Vagina (tissue), 2 donors: ENCODE measurements around the gene CSF3R. TPM values are rescaled to one million over a fixed set of nuclear protein-coding genes. Genes with fewer than 3 reads are reported as not detected.
A peak's percentile ranks its signal among the peaks of the same experiment; 100 is the strongest.

ENCODE experiments used
- DNase-seq, 2 donors: peaks; one replicate each; pipeline ENCODE4 v3.0.0-alpha.2; 2017; ENCODE audit errors: extremely low spot score in 2 of 2
- H3K27ac ChIP-seq: fragments of 200-600 bp; sonication (generic); one replicate; pipeline ENCODE4 v1.5.1; 2019
- H3K27me3 ChIP-seq: fragments of 200-600 bp; sonication (generic); one replicate; pipeline ENCODE4 v1.5.1; 2019
- H3K36me3 ChIP-seq, 2 donors: fragments of 200-600 bp; sonication (generic); one replicate each; pipeline ENCODE4 v1.5.1; 2017 to 2019
- H3K4me1 ChIP-seq: fragments of 200-600 bp; sonication (generic); one replicate; pipeline ENCODE4 v1.5.1; 2019
- H3K4me3 ChIP-seq, 2 donors: fragments of 200-600 bp; sonication (generic); 1 replicate in 1 of 2; 2 replicates in 1 of 2; pipeline ENCODE4 v1.5.1; 2016 to 2019
- H3K9me3 ChIP-seq: fragments of 200-600 bp; sonication (generic); one replicate; pipeline ENCODE4 v1.5.1; 2019
- CTCF ChIP-seq, 3 experiments: fragments of 450-650 bp in 2 of 3; fragments of 200-600 bp in 1 of 3; sonication (generic) in 1 of 3; IDR thresholded peaks; one replicate each; pipeline ENCODE4 v1.5.1; 2017 to 2019; ENCODE audit warnings: antibody characterized with exemption in 3 of 3, mild to moderate bottlenecking in 2 of 3, moderate library complexity in 2 of 3
- POLR2A ChIP-seq, 2 donors: fragments of 450-650 bp; IDR thresholded peaks; one replicate each; pipeline ENCODE4 v1.6.1; 2017; ENCODE audit warnings: antibody characterized with exemption in 2 of 2, mild to moderate bottlenecking in 2 of 2, moderate library complexity in 2 of 2
- POLR2AphosphoS5 ChIP-seq, 2 donors: sonication (generic); formaldehyde crosslinking; IDR thresholded peaks; one replicate each; pipeline ENCODE4 v1.9.0; 2017; ENCODE audit warnings: antibody characterized with exemption in 2 of 2, mild to moderate bottlenecking in 2 of 2, low read depth in 1 of 2; ENCODE audit not compliant: insufficient read depth in 1 of 2
- intact Hi-C: fragments of 100-400 bp; cut with DNase I; formaldehyde crosslinking; loops from one replicate; pipeline ENCODE4 v1.15.1; 2023
- total RNA-seq: library from RNA; depleted of rRNA; stranded (reverse); fragments of >200 nt; gene quantifications from one replicate; pipeline ENCODE4 v1.2.3, GENCODE V29; 2016

CSF3R gene
- total RNA-seq, 1 donor from 2014 or later: 8.8 TPM

- Histone ChIP-seq H3K4me1 (peaks cover 25% of the 10 kb centered on the region), H3K4me3 (no peak overlapping the region), H3K9me3 (no peaks in the 10 kb centered on the region), H3K36me3 (peaks cover 0 to 31% of the 10 kb centered on the region in 2 donors), H3K27me3 (no peaks in the 10 kb centered on the region), H3K27ac (no peak overlapping the region)
- DNase-seq: no peak
- intact Hi-C loops: no loop called here
- TF ChIP-seq CTCF (IDR thresholded peaks at IDR 0.05): no peak
- no peak for TF ChIP-seq POLR2A (IDR thresholded peaks at IDR 0.05)
- TF ChIP-seq POLR2AphosphoS5 (IDR thresholded peaks at IDR 0.05; ENCODE audit: insufficient read depth in 1 of 2, low read depth in 1 of 2): no peak
Observed at GRCh38 chr1:36453051-36453450, 29.7 kb downstream of the CSF3R start.

- intact Hi-C loops: no loop called here
- TF ChIP-seq POLR2A (IDR thresholded peaks at IDR 0.05): no peak
- TF ChIP-seq CTCF (IDR thresholded peaks at IDR 0.05): no peak
- TF ChIP-seq POLR2AphosphoS5 (IDR thresholded peaks at IDR 0.05; ENCODE audit: insufficient read depth in 1 of 2, low read depth in 1 of 2): no peak
- H3K4me3 ChIP-seq: peak overlapping the region; percentile 57 to 62
- no peaks in the 10 kb centered on the region for H3K9me3 ChIP-seq
- H3K27me3 ChIP-seq: no peaks in the 10 kb centered on the region
- H3K4me1 ChIP-seq: peaks cover 25% of the 10 kb centered on the region
- peak overlapping the region; percentile 96 for H3K27ac ChIP-seq
- peaks cover 0 to 12% of the 10 kb centered on the region in 2 donors for H3K36me3 ChIP-seq
- DNase-seq: no peak
Observed at GRCh38 chr1:36450919-36451305, 31.8 kb downstream of the CSF3R start.

GRCh38 chr1:36450270-36450918 lies 32.3 kb downstream of the CSF3R start, which contains the start of gene OSCP1:
TSS of gene OSCP1 (minus strand) at chr1:36450451. CDS start at chr1:36450369, 82 bp downstream.
- Histone ChIP-seq H3K4me1 (peaks cover 25% of the 10 kb centered on the region), H3K9me3 (no peaks in the 10 kb centered on the region), H3K36me3 (peaks cover 0 to 7% of the 10 kb centered on the region in 2 donors), H3K27ac (peak within 1 kb of the TSS; percentile 96), H3K4me3 (peak within 1 kb of the TSS; percentile 57 to 62), H3K27me3 (no peaks in the 10 kb centered on the region)
- TF ChIP-seq CTCF (IDR thresholded peaks at IDR 0.05): no peak
- peak; percentile 93 to 99 for TF ChIP-seq POLR2AphosphoS5 (IDR thresholded peaks at IDR 0.05; ENCODE audit: insufficient read depth in 1 of 2, low read depth in 1 of 2)
- peak; percentile 66 to 93 for TF ChIP-seq POLR2A (IDR thresholded peaks at IDR 0.05)
- DNase-seq: peak in 1 of 2 donors; percentile 98
- intact Hi-C loops: no loop called here

- H3K27ac ChIP-seq: no peak overlapping the region
- intact Hi-C loops: no loop called here
- peaks cover 25% of the 10 kb centered on the region for H3K4me1 ChIP-seq
- H3K27me3 ChIP-seq: no peaks in the 10 kb centered on the region
- no peak overlapping the region for H3K4me3 ChIP-seq
- no peaks in the 10 kb centered on the region for H3K36me3 ChIP-seq
- TF ChIP-seq POLR2A (IDR thresholded peaks at IDR 0.05) (no peak), CTCF (IDR thresholded peaks at IDR 0.05) (no peak), POLR2AphosphoS5 (IDR thresholded peaks at IDR 0.05; ENCODE audit: insufficient read depth in 1 of 2, low read depth in 1 of 2) (no peak)
- H3K9me3 ChIP-seq: no peaks in the 10 kb centered on the region
- no peak for DNase-seq
Observed at GRCh38 chr1:36448530-36449056, 34.1 kb downstream of the CSF3R start.

- H3K9me3 ChIP-seq: no peaks in the 10 kb centered on the region
- TF ChIP-seq POLR2A (IDR thresholded peaks at IDR 0.05) (no peak), POLR2AphosphoS5 (IDR thresholded peaks at IDR 0.05; ENCODE audit: insufficient read depth in 1 of 2, low read depth in 1 of 2) (no peak), CTCF (IDR thresholded peaks at IDR 0.05) (no peak)
- H3K4me3 ChIP-seq: no peak overlapping the region
- DNase-seq: no peak
- H3K36me3 ChIP-seq: no peaks in the 10 kb centered on the region
- H3K27ac ChIP-seq: no peak overlapping the region
- H3K27me3 ChIP-seq: no peaks in the 10 kb centered on the region
- peaks cover 25% of the 10 kb centered on the region for H3K4me1 ChIP-seq
- intact Hi-C loops: no loop called here
Observed at GRCh38 chr1:36447450-36447849, 35.3 kb downstream of the CSF3R start.
